IMR-90 (cell line): Measurements from ENCODE around the gene TEX52. TPM values are rescaled to one million over a fixed set of nuclear protein-coding genes. Genes with fewer than 3 reads are reported as not detected.

Experiments used
- polyA plus RNA-seq, 3 experiments: library from polyadenylated mRNA; depleted of rRNA; stranded (reverse); fragments of >200 nt; gene quantifications; 2 replicates each; pipeline ENCODE4 v1.2.3, GENCODE V29; 2012; ENCODE audit warnings: low replicate concordance in 1 of 3
- total RNA-seq: library from RNA; depleted of rRNA; stranded (reverse); fragments of >200 nt; gene quantifications from 2 replicates; pipeline ENCODE4 v1.2.3, GENCODE V29; 2012; rRNA removed

TEX52 gene
- total and polyA plus RNA-seq, 2 of the 4 experiments (the other 2 are of a cell fraction), result not detected

Other genes starting within 250 kb of the TEX52 start
- gene FKBP4, start 62.1 kb downstream of the TEX52 start, total RNA-seq, result 36.0 and 44.2 TPM in 2 replicates
- gene FKBP4, start 62.1 kb downstream of the TEX52 start, polyA plus RNA-seq (2012; rRNA removed), result 31.4 and 35.7 TPM in 2 replicates
- gene ITFG2, start 44.4 kb downstream of the TEX52 start, total RNA-seq, result 20.0 and 20.3 TPM in 2 replicates
- gene ITFG2, start 44.4 kb downstream of the TEX52 start, polyA plus RNA-seq (2012; rRNA removed), result 23.2 and 25.5 TPM in 2 replicates
- 0.18 and 0.28 TPM in 2 replicates for gene NRIP2, start 22.0 kb downstream of the TEX52 start, total RNA-seq
- 0.19 and 0.27 TPM in 2 replicates for gene NRIP2, start 22.0 kb downstream of the TEX52 start, polyA plus RNA-seq (2012; rRNA removed)
- gene FOXM1, start 20.1 kb upstream of the TEX52 start, total RNA-seq, result 14.9 and 16.9 TPM in 2 replicates
- 27.8 and 29.3 TPM in 2 replicates for gene FOXM1, start 20.1 kb upstream of the TEX52 start, polyA plus RNA-seq (2012; rRNA removed)
- 30.6 and 36.4 TPM in 2 replicates for gene RHNO1, start 20.2 kb upstream of the TEX52 start, total RNA-seq
- 26.1 and 28.6 TPM in 2 replicates for gene RHNO1, start 20.2 kb upstream of the TEX52 start, polyA plus RNA-seq (2012; rRNA removed)
- 31.1 and 35.5 TPM in 2 replicates for gene TULP3, start 33.9 kb upstream of the TEX52 start, total RNA-seq
- 35.0 and 35.2 TPM in 2 replicates for gene TULP3, start 33.9 kb upstream of the TEX52 start, polyA plus RNA-seq (2012; rRNA removed)
- gene TEAD4, start 102.4 kb upstream of the TEX52 start, total RNA-seq, result 8.8 and 10.8 TPM in 2 replicates
- gene TEAD4, start 102.4 kb upstream of the TEX52 start, polyA plus RNA-seq (2012; rRNA removed), result 24.9 and 30.8 TPM in 2 replicates
- gene TSPAN9, start 220.3 kb upstream of the TEX52 start, total RNA-seq, result 16.1 and 17.7 TPM in 2 replicates
- 29.8 and 39.1 TPM in 2 replicates for gene TSPAN9, start 220.3 kb upstream of the TEX52 start, polyA plus RNA-seq (2012; rRNA removed)